Endodermal cell (in vitro differentiated cells): ENCODE results near the gene ASPSCR1. TPM values are rescaled to one million over a fixed set of nuclear protein-coding genes. Genes with fewer than 3 reads are reported as not detected.

Source experiments
- DNase-seq: peaks from one replicate; pipeline ENCODE4 v3.0.0-alpha.2; 2017
- H3K27ac ChIP-seq: 2 replicates; pipeline ENCODE4 v1.5.1; 2013; ENCODE audit warnings: mild to moderate bottlenecking, low read depth, low read length, moderate library complexity
- H3K27me3 ChIP-seq: 2 replicates; pipeline ENCODE4 v1.6.1; 2013; ENCODE audit warnings: mild to moderate bottlenecking, low read length, moderate library complexity; ENCODE audit not compliant: insufficient read depth, control insufficient read depth, poor library complexity, severe bottlenecking
- H3K36me3 ChIP-seq: 2 replicates; pipeline ENCODE4 v1.7.0; 2013; ENCODE audit warnings: mild to moderate bottlenecking, low read length, moderate library complexity; ENCODE audit not compliant: control insufficient read depth, insufficient read depth
- H3K4me1 ChIP-seq: one replicate; pipeline ENCODE4 v1.7.0; 2013; ENCODE audit warnings: low read length; ENCODE audit not compliant: control insufficient read depth, insufficient read depth
- H3K4me3 ChIP-seq: 2 replicates; pipeline ENCODE4 v1.5.1; 2013; ENCODE audit warnings: mild to moderate bottlenecking, low read length, moderate library complexity
- H3K9ac ChIP-seq: 2 replicates; pipeline ENCODE4 v1.6.1; 2013; ENCODE audit warnings: mild to moderate bottlenecking, low read length, moderate library complexity; ENCODE audit not compliant: poor library complexity, severe bottlenecking; ENCODE audit errors: extremely low read depth
- H3K9me3 ChIP-seq: 2 replicates; pipeline ENCODE4 v1.6.1; 2013; ENCODE audit warnings: mild to moderate bottlenecking, low read length, moderate library complexity; ENCODE audit not compliant: control insufficient read depth
- H3K27ac Mint-ChIP-seq: 2 replicates; pipeline ENCODE4 v1.8.0; 2020; ENCODE audit warnings: mixed read lengths
- H3K27me3 Mint-ChIP-seq: 2 replicates; pipeline ENCODE4 v1.8.0; 2021; ENCODE audit warnings: mild to moderate bottlenecking, mixed read lengths; ENCODE audit not compliant: insufficient read depth
- H3K36me3 Mint-ChIP-seq: 2 replicates; pipeline ENCODE4 v1.8.0; 2020; ENCODE audit warnings: low read depth, mixed read lengths
- H3K4me1 Mint-ChIP-seq: 2 replicates; pipeline ENCODE4 v1.8.0; 2020; ENCODE audit warnings: mixed read lengths
- H3K4me3 Mint-ChIP-seq: 2 replicates; pipeline ENCODE4 v1.8.0; 2020; ENCODE audit warnings: mild to moderate bottlenecking, moderate library complexity, mixed read lengths
- H3K9me3 Mint-ChIP-seq: 2 replicates; pipeline ENCODE4 v1.8.0; 2020; ENCODE audit warnings: mild to moderate bottlenecking, mixed read lengths
- CTCF ChIP-seq: fragments of 200-600 bp; sonication (generic); conservative IDR thresholded peaks from 2 replicates; pipeline ENCODE4 v1.5.0; 2021; ENCODE audit warnings: antibody characterized with exemption, mild to moderate bottlenecking
- WGBS, 2 experiments: methylation state at CpG; one replicate each; pipeline versions ENCODE4 v1.1.5 to v1.1.7; 2013; ENCODE audit warnings: missing lambda C conversion rate in 2 of 2, mixed read lengths in 1 of 2; ENCODE audit not compliant: insufficient coverage in 1 of 2, insufficient read length in 1 of 2; 5-methylcytosine and 5-hydroxymethylcytosine counted together
- total RNA-seq, 2 donors: library from RNA; stranded (reverse); fragmentation: NEBNext Ultra II Directional in 1 of 2; extraction: Animal tissue kit (Norgen Biotek cat#: 25700) in 1 of 2; gene quantifications; 2 replicates in 1 of 2; 3 replicates in 1 of 2; pipeline ENCODE4 v1.2.1, GENCODE V29; 2021

The ASPSCR1 gene
- total RNA-seq, 2 donors from 2014 or later, result 50.8 to 65.4 TPM

- peaks cover 4% of the 10 kb centered on the region for H3K4me1 Mint-ChIP-seq
- TF ChIP-seq CTCF, result no peak
- H3K4me3 ChIP-seq, result peak overlapping the region; percentile 86
- H3K4me1 ChIP-seq, result no peaks in the 10 kb centered on the region
- no peak overlapping the region for H3K9ac ChIP-seq
- DNase-seq, result no peak
- WGBS, 2 experiments, result 92% methylated on average over 10 to 20 of the region's 20 CpGs
- H3K36me3 Mint-ChIP-seq, result peaks cover 3% of the 10 kb centered on the region
- no peaks in the 10 kb centered on the region for H3K9me3 ChIP-seq
- H3K27me3 ChIP-seq, result no peaks in the 10 kb centered on the region
- H3K27ac ChIP-seq, result no peak overlapping the region
- peaks cover 12% of the 10 kb centered on the region for H3K27me3 Mint-ChIP-seq
- no peak overlapping the region for H3K27ac Mint-ChIP-seq
- H3K4me3 Mint-ChIP-seq, result peak overlapping the region; percentile 62
- H3K9me3 Mint-ChIP-seq, result peaks cover 3% of the 10 kb centered on the region
- H3K36me3 ChIP-seq, result no peaks in the 10 kb centered on the region
Measured at GRCh38 chr17:82035956-82036633, 58.7 kb downstream of the ASPSCR1 start.

- Histone ChIP-seq H3K9me3 (no peaks in the 10 kb centered on the region), H3K9ac (peak overlapping the region; percentile 30), H3K4me1 (no peaks in the 10 kb centered on the region), H3K27ac (no peak overlapping the region), H3K27me3 (no peaks in the 10 kb centered on the region), H3K36me3 (no peaks in the 10 kb centered on the region), H3K4me3 (peak overlapping the region; percentile 86)
- H3K27me3 Mint-ChIP-seq, result peaks cover 17% of the 10 kb centered on the region
- 62 to 76% methylated on average over 15 to 23 of the region's 23 CpGs for WGBS, 2 experiments
- no peak for DNase-seq
- peaks cover 8% of the 10 kb centered on the region for H3K9me3 Mint-ChIP-seq
- peak overlapping the region; percentile 62 for H3K4me3 Mint-ChIP-seq
- peaks cover 4% of the 10 kb centered on the region for H3K4me1 Mint-ChIP-seq
- H3K36me3 Mint-ChIP-seq, result peaks cover 3% of the 10 kb centered on the region
- H3K27ac Mint-ChIP-seq, result no peak overlapping the region
- no peak for TF ChIP-seq CTCF
Measured at GRCh38 chr17:82036634-82037091, 59.2 kb downstream of the ASPSCR1 start.

GRCh38 chr17:82037092-82037888, 59.9 kb downstream of the ASPSCR1 start, which contains the start of gene DCXR:
Gene DCXR, minus strand, starts transcription at chr17:82037697. Its CDS starts 15 bp downstream, at chr17:82037682.
- peaks cover 17% of the 10 kb centered on the region for H3K27me3 Mint-ChIP-seq
- peak within 1 kb of the TSS; percentile 92 for H3K27ac Mint-ChIP-seq
- peak; percentile 100 for DNase-seq
- peak within 1 kb of the TSS; percentile 86 for H3K4me3 ChIP-seq
- H3K9me3 ChIP-seq, result no peaks in the 10 kb centered on the region
- H3K36me3 Mint-ChIP-seq, result peaks cover 3% of the 10 kb centered on the region
- H3K27me3 ChIP-seq, result no peaks in the 10 kb centered on the region
- peaks cover 4% of the 10 kb centered on the region for H3K4me1 Mint-ChIP-seq
- peaks cover 8% of the 10 kb centered on the region for H3K9me3 Mint-ChIP-seq
- peak within 1 kb of the TSS; percentile 94 for H3K27ac ChIP-seq
- TF ChIP-seq CTCF, result peak; percentile 92
- 0 to 1% methylated on average over 42 to 92 of the region's 92 CpGs for WGBS, 2 experiments
- no peaks in the 10 kb centered on the region for H3K4me1 ChIP-seq
- H3K9ac ChIP-seq, result peak within 1 kb of the TSS; percentile 30
- H3K36me3 ChIP-seq, result no peaks in the 10 kb centered on the region
- H3K4me3 Mint-ChIP-seq, result peak within 1 kb of the TSS; percentile 62
